GM23338 (cell line): ENCODE results near the gene TLE6. TPM values are rescaled to one million over a fixed set of nuclear protein-coding genes. Genes with fewer than 3 reads are reported as not detected.

Source experiments
- ATAC-seq: fragments of 200-7000 bp; cut with Tn5 transposase; 3 replicates; pipeline ENCODE4 v1.9.1; 2020
- DNase-seq: peaks from one replicate; pipeline ENCODE4 v3.0.0-alpha.2; 2015; ENCODE audit warnings: low spot score
- H2AFZ ChIP-seq: fragments of 200-600 bp; sonication (generic); 2 replicates; pipeline ENCODE4 v1.8.0; 2016; ENCODE audit warnings: antibody characterized with exemption, mild to moderate bottlenecking, moderate library complexity
- H3F3A ChIP-seq: fragments of 200-600 bp; sonication (generic); replicated peaks from 2 replicates; pipeline ENCODE4 v1.8.0; 2017; ENCODE audit warnings: antibody characterized with exemption, mixed run types, low read depth
- H3K27ac ChIP-seq: fragments of 200-600 bp; sonication (generic); 2 replicates; pipeline ENCODE4 v1.6.1; 2016; ENCODE audit warnings: low read depth
- H3K27me3 ChIP-seq: fragments of 200-600 bp; sonication (generic); 2 replicates; pipeline ENCODE4 v1.8.0; 2016; ENCODE audit warnings: mild to moderate bottlenecking, mixed run types, moderate library complexity; ENCODE audit not compliant: insufficient read depth
- H3K36me3 ChIP-seq: fragments of 200-600 bp; sonication (generic); 2 replicates; pipeline ENCODE4 v1.8.0; 2016; ENCODE audit warnings: mild to moderate bottlenecking; ENCODE audit not compliant: insufficient read depth
- H3K4me1 ChIP-seq: fragments of 200-600 bp; sonication (generic); 2 replicates; pipeline ENCODE4 v1.8.0; 2016; ENCODE audit warnings: mild to moderate bottlenecking, moderate library complexity; ENCODE audit not compliant: insufficient read depth
- H3K4me2 ChIP-seq: fragments of 200-600 bp; sonication (generic); 2 replicates; pipeline ENCODE4 v1.7.1; 2017; ENCODE audit warnings: mixed run types
- H3K4me3 ChIP-seq: fragments of 200-600 bp; sonication (generic); 2 replicates; pipeline ENCODE4 v1.6.1; 2016; ENCODE audit warnings: mixed run types
- H3K79me2 ChIP-seq: fragments of 200-600 bp; sonication (generic); replicated peaks from 2 replicates; pipeline ENCODE4 v1.8.0; 2017; ENCODE audit warnings: mild to moderate bottlenecking; ENCODE audit not compliant: insufficient read depth
- H3K9me2 ChIP-seq: fragments of 200-600 bp; sonication (generic); 2 replicates; pipeline ENCODE4 v1.8.0; 2017; ENCODE audit not compliant: insufficient read depth
- H4K20me1 ChIP-seq: fragments of 200-600 bp; sonication (generic); replicated peaks from 2 replicates; pipeline ENCODE4 v1.8.0; 2017; ENCODE audit warnings: mild to moderate bottlenecking; ENCODE audit not compliant: insufficient read depth
- H3K27ac Mint-ChIP-seq: 2 replicates; pipeline ENCODE4 v1.8.0; 2020; ENCODE audit warnings: inconsistent platforms, mild to moderate bottlenecking, moderate library complexity, mixed read lengths
- H3K27me3 Mint-ChIP-seq: 3 replicates; pipeline ENCODE4 v1.8.0; 2022; ENCODE audit warnings: low read depth, mild to moderate bottlenecking, moderate library complexity, mixed read lengths, inconsistent platforms; ENCODE audit not compliant: insufficient read depth, poor library complexity
- H3K36me3 Mint-ChIP-seq: 3 replicates; pipeline ENCODE4 v1.8.0; 2021; ENCODE audit warnings: low read depth, mild to moderate bottlenecking, inconsistent platforms, moderate library complexity, mixed read lengths
- H3K4me1 Mint-ChIP-seq: 3 replicates; pipeline ENCODE4 v1.8.0; 2020; ENCODE audit warnings: mild to moderate bottlenecking, inconsistent platforms, mixed read lengths
- H3K4me3 Mint-ChIP-seq: 3 replicates; pipeline ENCODE4 v1.8.0; 2021; ENCODE audit warnings: moderate library complexity, mild to moderate bottlenecking, inconsistent platforms, mixed read lengths
- H3K9me3 Mint-ChIP-seq: 3 replicates; pipeline ENCODE4 v1.8.0; 2020; ENCODE audit warnings: moderate library complexity, mild to moderate bottlenecking, inconsistent platforms, mixed read lengths
- NANOG ChIP-seq: IDR thresholded peaks from 2 replicates; pipeline ENCODE4 v1.6.1; 2016; ENCODE audit warnings: antibody characterized with exemption, borderline replicate concordance
- POLR2AphosphoS5 ChIP-seq: IDR thresholded peaks from 2 replicates; pipeline ENCODE4 v1.6.1; 2016; ENCODE audit warnings: antibody characterized with exemption, low read depth
- STAT1 ChIP-seq: IDR thresholded peaks from one replicate; pipeline ENCODE4 v1.6.1; 2016; ENCODE audit warnings: antibody characterized with exemption; ENCODE audit not compliant: unreplicated experiment
- ZNF331 ChIP-seq: fragments of 250-450 bp; sonication (Bioruptor Pico); IDR thresholded peaks from 2 replicates; pipeline ENCODE4 v1.5.0; 2020; ENCODE audit warnings: low read depth, mild to moderate bottlenecking, moderate library complexity
- polyA plus RNA-seq: library from polyadenylated mRNA; unstranded; fragments of >200 nt; fragmentation: Nextera tagmentation; extraction: Ambion mirVana; gene quantifications from 2 replicates; pipeline ENCODE4 v1.2.1, GENCODE V29; 2016
- total RNA-seq: library from RNA; depleted of rRNA; stranded (reverse); fragments of >200 nt; shearing (Covaris generic); gene quantifications from 2 replicates; pipeline ENCODE4 v1.2.3, GENCODE V29; 2014
- TF ChIP-seq, protein P1 (sequence below): IDR thresholded peaks from 2 replicates; pipeline ENCODE4 v1.6.1; 2016; ENCODE audit warnings: antibody characterized with exemption
- TF ChIP-seq, protein P2 (sequence below), 2 experiments: fragments of 200-600 bp in 1 of 2; sonication (generic) in 1 of 2; conservative IDR thresholded peaks; 2 replicates each; pipeline versions ENCODE4 v1.5.1 to v1.6.1; 2016 to 2017; ENCODE audit warnings: antibody characterized with exemption in 2 of 2, low read depth in 2 of 2, mild to moderate bottlenecking in 2 of 2, moderate library complexity in 1 of 2
- TF ChIP-seq, protein P3 (sequence below): fragments of 250-450 bp; sonication (Bioruptor Pico); IDR thresholded peaks from 2 replicates; pipeline ENCODE4 v1.5.0; 2020; ENCODE audit warnings: mild to moderate bottlenecking, moderate library complexity

The TLE6 gene
- total and polyA plus RNA-seq, 2 experiments from 2014 or later, result 2.4 TPM

DNA sequence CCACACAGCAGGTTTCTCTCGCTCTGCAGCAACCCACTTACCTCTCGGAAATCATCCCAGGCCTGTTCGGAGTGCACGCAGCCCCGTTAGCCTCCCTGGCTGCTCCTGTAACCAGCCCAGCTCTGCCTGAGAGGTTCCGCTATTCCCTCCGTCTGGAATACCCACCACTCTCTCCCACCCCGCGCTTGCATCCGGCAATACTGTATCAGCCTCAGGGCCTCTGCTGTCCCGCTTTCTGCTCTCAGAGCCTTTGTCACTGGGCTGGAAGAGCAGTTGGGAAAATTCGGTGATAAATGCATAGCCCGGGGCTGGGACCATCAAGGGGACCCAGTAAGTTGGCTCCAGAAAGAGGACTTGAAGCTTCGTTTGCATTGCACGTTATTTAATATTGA, 759 bp upstream of the TLE6 start:
- peaks cover 5% of the 10 kb centered on the region; the same call in 1 of the 2 replicates for H3F3A ChIP-seq
- peaks cover 17% of the 10 kb centered on the region for H3K27me3 ChIP-seq
- Mint-ChIP-seq H3K4me3 (peak overlapping the region; percentile 75), H3K4me1 (peaks cover 14% of the 10 kb centered on the region), H3K36me3 (no peaks in the 10 kb centered on the region), H3K27me3 (peaks cover 56% of the 10 kb centered on the region), H3K9me3 (no peaks in the 10 kb centered on the region), H3K27ac (no peak overlapping the region; the same call in 1 of the 2 replicates)
- H2AFZ ChIP-seq, result peak overlapping the region; percentile 24
- peaks cover 11% of the 10 kb centered on the region; the same call in 1 of the 2 replicates for H3K4me1 ChIP-seq
- no peaks in the 10 kb centered on the region for H3K9me2 ChIP-seq
- ATAC-seq (peak; percentile 25), DNase-seq (peak; percentile 45)
- no peak overlapping the region for H3K27ac ChIP-seq
- TF ChIP-seq ZNF331 (CRISPR knock-in tag) (no peak), NANOG (no peak), POLR2AphosphoS5 (no peak), STAT1 (no peak)
- TF ChIP-seq, protein P1, sequence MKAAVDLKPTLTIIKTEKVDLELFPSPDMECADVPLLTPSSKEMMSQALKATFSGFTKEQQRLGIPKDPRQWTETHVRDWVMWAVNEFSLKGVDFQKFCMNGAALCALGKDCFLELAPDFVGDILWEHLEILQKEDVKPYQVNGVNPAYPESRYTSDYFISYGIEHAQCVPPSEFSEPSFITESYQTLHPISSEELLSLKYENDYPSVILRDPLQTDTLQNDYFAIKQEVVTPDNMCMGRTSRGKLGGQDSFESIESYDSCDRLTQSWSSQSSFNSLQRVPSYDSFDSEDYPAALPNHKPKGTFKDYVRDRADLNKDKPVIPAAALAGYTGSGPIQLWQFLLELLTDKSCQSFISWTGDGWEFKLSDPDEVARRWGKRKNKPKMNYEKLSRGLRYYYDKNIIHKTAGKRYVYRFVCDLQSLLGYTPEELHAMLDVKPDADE, result no peak
- TF ChIP-seq, protein P2, sequence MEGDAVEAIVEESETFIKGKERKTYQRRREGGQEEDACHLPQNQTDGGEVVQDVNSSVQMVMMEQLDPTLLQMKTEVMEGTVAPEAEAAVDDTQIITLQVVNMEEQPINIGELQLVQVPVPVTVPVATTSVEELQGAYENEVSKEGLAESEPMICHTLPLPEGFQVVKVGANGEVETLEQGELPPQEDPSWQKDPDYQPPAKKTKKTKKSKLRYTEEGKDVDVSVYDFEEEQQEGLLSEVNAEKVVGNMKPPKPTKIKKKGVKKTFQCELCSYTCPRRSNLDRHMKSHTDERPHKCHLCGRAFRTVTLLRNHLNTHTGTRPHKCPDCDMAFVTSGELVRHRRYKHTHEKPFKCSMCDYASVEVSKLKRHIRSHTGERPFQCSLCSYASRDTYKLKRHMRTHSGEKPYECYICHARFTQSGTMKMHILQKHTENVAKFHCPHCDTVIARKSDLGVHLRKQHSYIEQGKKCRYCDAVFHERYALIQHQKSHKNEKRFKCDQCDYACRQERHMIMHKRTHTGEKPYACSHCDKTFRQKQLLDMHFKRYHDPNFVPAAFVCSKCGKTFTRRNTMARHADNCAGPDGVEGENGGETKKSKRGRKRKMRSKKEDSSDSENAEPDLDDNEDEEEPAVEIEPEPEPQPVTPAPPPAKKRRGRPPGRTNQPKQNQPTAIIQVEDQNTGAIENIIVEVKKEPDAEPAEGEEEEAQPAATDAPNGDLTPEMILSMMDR (conservative IDR thresholded peaks at IDR 0.05; ENCODE audit: low read depth in 2 of 2), result no peak
- TF ChIP-seq, protein P3, sequence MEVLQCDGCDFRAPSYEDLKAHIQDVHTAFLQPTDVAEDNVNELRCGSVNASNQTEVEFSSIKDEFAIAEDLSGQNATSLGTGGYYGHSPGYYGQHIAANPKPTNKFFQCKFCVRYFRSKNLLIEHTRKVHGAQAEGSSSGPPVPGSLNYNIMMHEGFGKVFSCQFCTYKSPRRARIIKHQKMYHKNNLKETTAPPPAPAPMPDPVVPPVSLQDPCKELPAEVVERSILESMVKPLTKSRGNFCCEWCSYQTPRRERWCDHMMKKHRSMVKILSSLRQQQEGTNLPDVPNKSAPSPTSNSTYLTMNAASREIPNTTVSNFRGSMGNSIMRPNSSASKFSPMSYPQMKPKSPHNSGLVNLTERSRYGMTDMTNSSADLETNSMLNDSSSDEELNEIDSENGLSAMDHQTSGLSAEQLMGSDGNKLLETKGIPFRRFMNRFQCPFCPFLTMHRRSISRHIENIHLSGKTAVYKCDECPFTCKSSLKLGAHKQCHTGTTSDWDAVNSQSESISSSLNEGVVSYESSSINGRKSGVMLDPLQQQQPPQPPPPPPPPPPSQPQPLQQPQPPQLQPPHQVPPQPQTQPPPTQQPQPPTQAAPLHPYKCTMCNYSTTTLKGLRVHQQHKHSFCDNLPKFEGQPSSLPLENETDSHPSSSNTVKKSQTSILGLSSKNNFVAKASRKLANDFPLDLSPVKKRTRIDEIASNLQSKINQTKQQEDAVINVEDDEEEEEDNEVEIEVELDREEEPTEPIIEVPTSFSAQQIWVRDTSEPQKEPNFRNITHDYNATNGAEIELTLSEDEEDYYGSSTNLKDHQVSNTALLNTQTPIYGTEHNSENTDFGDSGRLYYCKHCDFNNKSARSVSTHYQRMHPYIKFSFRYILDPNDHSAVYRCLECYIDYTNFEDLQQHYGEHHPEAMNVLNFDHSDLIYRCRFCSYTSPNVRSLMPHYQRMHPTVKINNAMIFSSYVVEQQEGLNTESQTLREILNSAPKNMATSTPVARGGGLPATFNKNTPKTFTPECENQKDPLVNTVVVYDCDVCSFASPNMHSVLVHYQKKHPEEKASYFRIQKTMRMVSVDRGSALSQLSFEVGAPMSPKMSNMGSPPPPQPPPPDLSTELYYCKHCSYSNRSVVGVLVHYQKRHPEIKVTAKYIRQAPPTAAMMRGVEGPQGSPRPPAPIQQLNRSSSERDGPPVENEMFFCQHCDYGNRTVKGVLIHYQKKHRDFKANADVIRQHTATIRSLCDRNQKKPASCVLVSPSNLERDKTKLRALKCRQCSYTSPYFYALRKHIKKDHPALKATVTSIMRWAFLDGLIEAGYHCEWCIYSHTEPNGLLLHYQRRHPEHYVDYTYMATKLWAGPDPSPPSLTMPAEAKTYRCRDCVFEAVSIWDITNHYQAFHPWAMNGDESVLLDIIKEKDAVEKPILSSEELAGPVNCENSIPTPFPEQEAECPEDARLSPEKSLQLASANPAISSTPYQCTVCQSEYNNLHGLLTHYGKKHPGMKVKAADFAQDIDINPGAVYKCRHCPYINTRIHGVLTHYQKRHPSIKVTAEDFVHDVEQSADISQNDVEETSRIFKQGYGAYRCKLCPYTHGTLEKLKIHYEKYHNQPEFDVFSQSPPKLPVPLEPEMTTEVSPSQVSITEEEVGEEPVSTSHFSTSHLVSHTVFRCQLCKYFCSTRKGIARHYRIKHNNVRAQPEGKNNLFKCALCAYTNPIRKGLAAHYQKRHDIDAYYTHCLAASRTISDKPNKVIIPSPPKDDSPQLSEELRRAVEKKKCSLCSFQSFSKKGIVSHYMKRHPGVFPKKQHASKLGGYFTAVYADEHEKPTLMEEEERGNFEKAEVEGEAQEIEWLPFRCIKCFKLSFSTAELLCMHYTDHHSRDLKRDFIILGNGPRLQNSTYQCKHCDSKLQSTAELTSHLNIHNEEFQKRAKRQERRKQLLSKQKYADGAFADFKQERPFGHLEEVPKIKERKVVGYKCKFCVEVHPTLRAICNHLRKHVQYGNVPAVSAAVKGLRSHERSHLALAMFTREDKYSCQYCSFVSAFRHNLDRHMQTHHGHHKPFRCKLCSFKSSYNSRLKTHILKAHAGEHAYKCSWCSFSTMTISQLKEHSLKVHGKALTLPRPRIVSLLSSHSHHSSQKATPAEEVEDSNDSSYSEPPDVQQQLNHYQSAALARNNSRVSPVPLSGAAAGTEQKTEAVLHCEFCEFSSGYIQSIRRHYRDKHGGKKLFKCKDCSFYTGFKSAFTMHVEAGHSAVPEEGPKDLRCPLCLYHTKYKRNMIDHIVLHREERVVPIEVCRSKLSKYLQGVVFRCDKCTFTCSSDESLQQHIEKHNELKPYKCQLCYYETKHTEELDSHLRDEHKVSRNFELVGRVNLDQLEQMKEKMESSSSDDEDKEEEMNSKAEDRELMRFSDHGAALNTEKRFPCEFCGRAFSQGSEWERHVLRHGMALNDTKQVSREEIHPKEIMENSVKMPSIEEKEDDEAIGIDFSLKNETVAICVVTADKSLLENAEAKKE (CRISPR knock-in tag), result no peak
- H4K20me1 ChIP-seq, result no peaks in the 10 kb centered on the region
- H3K36me3 ChIP-seq, result no peaks in the 10 kb centered on the region
- H3K4me2 ChIP-seq, result peak overlapping the region; percentile 85
- peak overlapping the region; percentile 58 for H3K4me3 ChIP-seq
- no peaks in the 10 kb centered on the region for H3K79me2 ChIP-seq
